HG03196 (cell line): ENCODE results near the gene ZMYND10.

ENCODE experiments used
- ATAC-seq: cut with Tn5 transposase; IDR thresholded peaks from one replicate; pipeline ENCODE4 v1.9.1; 2021; ENCODE audit not compliant: unreplicated experiment

Gene ZMYND10

GRCh38 chr3:50371133-50371685 lies 25.7 kb upstream of the ZMYND10 start:
- ATAC-seq: no peak

- no peak for ATAC-seq
These were observed 25.1 kb upstream of the ZMYND10 start for GRCh38 chr3:50370594-50370993.

- ATAC-seq: no peak
These were observed 23.6 kb upstream of the ZMYND10 start for GRCh38 chr3:50369012-50369670.

- no peak for ATAC-seq
These were observed 20.3 kb upstream of the ZMYND10 start for GRCh38 chr3:50365842-50366220.

DNA sequence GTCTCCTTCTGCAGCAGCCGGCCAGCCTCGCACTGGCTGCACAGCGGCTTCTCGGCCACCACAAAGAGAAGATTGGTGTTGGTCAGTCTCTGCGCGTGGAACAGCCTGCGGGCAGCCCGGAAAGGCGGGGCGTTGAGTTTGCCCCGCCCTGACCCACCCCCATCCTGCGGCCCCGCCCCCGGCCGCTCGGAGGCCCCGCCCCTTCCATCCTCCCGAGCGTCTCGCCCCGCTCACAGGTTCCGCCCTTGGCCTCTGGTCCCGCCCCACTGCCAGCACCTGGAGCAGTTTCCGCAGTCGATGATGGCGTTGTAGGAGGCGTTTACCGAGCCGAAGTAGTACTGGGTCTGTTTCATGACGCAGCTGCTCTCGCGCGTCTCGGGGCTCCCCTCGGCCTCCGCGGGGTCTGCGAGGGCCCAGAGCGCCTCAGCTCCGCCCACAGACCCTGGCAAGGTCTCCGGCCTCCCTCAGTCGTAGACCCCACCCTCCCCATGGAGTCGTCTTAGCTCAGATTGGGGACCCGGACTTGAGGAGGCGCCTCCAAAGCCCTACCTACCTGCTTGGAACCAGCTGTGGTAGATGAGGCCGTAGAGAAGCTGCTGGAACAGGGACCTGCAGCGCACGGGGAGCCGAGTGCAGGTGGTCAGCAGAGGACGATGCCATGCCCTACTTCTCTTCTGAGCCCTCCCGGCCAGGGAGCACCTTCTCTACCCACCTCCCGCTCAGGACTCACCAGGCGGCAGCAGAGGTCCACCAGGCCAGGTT lies 19.7 kb upstream of the ZMYND10 start:
- peak; percentile 73 for ATAC-seq

- ATAC-seq: no peak
These were observed 19.1 kb upstream of the ZMYND10 start for GRCh38 chr3:50364573-50365079.

- ATAC-seq: peak; percentile 11
These were observed 14.2 kb upstream of the ZMYND10 start for GRCh38 chr3:50359760-50360110.

DNA sequence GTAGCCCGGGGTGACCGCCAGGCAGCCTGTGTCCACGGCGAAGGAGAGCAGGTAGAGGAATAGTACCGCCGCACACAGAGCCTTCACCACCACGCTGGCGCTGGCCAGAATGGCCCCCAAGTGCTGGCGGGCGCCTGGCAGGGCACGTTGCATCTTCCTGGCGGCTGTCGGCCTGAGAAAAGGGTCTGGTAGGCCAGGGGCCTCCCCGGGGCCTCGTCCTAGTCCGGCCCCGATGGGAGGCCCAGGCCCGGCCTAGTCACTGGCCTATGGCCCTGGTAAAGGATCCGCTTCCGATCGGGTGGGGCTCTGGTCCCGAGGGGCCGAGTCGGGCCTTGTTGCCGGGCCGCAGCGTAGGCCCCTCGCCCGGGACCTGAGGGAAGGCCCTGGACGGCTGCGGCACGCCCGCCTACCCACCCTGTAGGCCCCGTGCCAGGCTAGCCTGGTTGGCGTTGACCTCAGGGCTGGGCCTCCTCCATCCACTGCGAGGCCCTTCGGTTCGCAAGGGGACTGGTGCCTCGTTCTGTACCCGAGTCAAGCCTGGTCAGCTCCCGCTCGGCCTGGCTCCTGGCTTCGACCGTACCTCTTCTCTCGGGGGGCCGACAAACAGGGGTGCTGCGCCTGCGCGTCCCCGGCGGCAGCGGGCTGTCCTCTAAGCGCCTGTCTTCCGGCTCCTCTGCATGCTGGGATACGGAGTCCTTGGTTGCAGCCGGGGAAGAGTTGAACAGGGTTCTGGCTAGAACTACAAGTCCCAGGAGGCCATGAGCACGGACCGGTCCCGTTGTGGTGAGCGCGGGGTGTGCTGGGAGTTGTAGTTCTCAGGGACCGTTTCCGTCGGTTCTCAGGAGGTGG lies 13.6 kb upstream of the ZMYND10 start, which contains the start of gene TMEM115:
Gene TMEM115 (minus strand): TSS at position 611 of the 849 bp plus-strand sequence. CDS start 458 bp downstream, at position 153.
- peak; percentile 98 for ATAC-seq

GRCh38 chr3:50358355-50358910 lies 12.9 kb upstream of the ZMYND10 start:
- no peak for ATAC-seq

- no peak for ATAC-seq
These were observed 11.9 kb upstream of the ZMYND10 start for GRCh38 chr3:50357481-50357880.

DNA sequence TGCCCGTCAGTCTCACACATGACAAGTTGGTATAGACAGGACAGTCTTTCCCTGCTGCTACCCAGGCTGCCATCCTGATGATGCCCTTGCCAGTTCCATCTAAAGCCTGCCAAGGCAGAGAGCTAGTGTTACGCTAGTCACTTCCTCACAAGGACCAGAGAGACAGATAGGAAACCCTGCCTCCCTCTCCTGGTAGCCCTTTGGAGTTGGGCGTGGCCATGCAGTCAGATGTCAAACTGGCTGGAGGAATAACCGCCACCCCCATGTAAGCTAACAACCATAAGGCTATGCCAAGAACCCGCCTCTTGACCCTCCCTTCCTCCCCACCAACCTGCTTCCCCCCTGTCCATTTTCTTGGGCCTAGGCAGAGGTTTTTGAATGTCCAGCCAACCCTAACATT lies 11.0 kb upstream of the ZMYND10 start:
- no peak for ATAC-seq

GRCh38 chr3:50355829-50356552 lies 10.5 kb upstream of the ZMYND10 start:
- ATAC-seq: no peak

- ATAC-seq: no peak
These were observed 9.3 kb upstream of the ZMYND10 start for GRCh38 chr3:50354850-50355249.

GRCh38 chr3:50354186-50354764 lies 8.7 kb upstream of the ZMYND10 start:
- ATAC-seq: no peak

DNA sequence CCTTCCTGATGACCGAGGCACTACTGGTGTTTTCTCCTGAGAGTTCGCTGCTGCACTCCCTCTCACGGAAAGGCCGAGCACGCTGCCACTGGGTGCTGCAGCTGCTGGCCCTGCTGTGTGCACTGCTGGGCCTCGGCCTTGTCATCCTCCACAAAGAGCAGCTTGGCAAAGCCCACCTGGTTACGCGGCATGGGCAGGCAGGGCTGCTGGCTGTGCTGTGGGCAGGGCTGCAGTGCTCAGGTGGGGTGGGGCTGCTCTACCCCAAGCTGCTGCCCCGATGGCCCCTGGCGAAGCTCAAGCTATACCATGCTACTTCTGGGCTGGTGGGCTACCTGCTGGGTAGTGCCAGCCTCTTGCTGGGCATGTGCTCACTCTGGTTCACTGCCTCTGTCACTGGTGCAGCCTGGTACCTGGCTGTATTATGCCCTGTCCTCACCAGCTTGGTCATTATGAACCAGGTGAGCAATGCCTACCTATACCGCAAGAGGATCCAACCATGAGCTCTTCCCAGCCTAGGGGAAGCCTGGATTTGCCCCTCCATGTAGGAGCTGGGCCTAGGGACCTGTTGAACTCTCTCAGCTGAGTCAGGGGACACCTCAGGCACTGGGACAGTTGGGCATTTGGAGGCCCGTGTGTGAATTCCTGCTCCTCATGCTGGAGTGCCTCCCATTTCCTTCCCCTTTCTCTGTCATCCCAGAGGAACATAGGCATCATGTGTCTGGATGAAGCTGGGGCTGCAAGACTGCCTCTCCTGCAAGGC lies 7.9 kb upstream of the ZMYND10 start:
- ATAC-seq: no peak

DNA sequence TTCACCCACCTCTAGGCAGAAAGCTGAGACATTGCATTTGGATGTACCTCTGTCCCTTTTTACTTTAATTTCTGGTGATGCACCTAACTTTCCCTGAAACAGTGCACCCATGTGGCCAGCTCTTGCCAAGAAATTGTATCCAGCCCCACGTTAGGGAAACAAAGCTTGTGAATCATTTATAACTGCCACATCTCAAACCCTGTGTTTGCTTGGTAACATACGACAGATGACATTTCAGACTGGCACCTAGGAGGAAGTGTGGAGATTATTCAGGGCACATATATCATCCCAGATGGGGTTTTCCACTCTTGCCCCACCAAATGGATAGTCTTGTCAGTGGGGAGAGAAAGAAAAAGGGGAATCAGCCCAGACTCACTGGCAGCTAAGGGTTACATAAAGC lies 7.2 kb upstream of the ZMYND10 start:
- ATAC-seq: no peak

- ATAC-seq: no peak
These were observed 5.8 kb upstream of the ZMYND10 start for GRCh38 chr3:50351323-50351697.

DNA sequence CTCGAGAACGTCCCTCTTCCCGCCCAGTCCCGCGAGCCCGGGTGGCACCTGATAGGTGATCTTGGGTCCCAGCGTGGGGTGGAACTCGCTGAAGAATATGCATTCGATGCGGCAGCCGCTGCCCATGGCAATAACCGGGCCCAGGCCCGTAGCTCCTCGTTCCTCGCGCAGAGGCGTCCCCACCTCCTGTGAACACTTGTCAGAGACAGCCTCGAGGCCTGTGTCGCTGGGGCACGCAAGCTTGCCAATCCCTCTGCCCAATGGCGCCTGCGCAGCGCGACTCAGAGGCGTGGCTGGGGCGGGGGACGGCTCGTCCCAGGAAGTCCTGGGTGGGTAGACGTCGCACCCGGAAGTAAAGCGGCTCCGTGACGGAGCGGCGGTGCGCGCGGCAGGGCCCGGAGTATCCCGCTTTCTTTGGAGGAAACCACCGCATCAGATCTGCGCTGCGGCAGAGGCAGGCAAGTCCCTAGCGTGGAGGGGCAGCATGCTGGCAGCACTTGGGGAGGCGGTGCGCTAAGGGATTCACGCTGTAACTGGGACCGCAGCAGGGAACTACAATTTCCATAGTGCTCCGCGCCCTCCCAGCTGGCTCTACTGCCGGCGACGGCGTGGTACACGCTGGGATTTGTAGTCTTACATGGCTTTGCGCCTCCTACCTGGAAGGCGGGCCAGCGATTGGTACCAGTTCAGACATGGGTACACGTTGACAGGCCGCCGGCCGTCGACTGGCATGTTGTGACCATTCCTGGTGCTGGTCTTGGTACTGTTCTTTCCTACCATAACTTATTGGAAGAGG lies 5.2 kb upstream of the ZMYND10 start, which contains the start of the genes CYB561D2 and NPRL2:
Gene CYB561D2 (plus strand): TSS at position 336 of the 796 bp plus-strand sequence. CDS start 572 bp downstream, outside the sequence.
Gene NPRL2 (minus strand): TSS at position 249 of the 796 bp plus-strand sequence. CDS start 123 bp downstream, at position 126.
- peak; percentile 75 for ATAC-seq
